Stimulated activated CD8-positive, alpha-beta memory T cell treated with anti-CD3 and anti-CD28 coated beads, Interleukin-12 subunit alpha, Interleukin-12 subunit beta, amount 100 ng/mL, for 4 hours (primary cell): Measurements from ENCODE around the gene MAP3K2.
A peak's percentile ranks its signal among the peaks of the same experiment; 100 is the strongest.

Experiments used
- DNase-seq: peaks from one replicate; pipeline ENCODE4 v3.0.0-alpha.2; 2020; ENCODE audit warnings: low read depth

Gene MAP3K2

DNA sequence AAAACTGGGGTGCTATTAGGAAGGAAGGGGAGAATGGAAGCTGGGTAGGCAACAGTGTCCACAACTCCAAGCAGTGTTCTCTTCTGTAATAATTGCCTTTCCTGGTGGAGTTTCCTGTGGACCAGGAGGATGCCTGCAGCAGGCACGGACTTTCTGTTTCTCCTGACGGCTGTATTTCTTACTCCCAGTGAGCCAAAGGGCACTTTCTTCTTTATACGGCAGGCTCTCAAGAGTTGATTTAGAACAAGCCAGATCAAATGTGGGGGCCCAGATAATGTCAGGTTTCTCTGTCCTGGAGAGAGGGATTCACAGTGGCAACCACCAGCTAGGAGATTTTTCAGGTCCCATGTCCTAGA lies 17.5 kb upstream of the MAP3K2 start:
- no peak for DNase-seq

DNA sequence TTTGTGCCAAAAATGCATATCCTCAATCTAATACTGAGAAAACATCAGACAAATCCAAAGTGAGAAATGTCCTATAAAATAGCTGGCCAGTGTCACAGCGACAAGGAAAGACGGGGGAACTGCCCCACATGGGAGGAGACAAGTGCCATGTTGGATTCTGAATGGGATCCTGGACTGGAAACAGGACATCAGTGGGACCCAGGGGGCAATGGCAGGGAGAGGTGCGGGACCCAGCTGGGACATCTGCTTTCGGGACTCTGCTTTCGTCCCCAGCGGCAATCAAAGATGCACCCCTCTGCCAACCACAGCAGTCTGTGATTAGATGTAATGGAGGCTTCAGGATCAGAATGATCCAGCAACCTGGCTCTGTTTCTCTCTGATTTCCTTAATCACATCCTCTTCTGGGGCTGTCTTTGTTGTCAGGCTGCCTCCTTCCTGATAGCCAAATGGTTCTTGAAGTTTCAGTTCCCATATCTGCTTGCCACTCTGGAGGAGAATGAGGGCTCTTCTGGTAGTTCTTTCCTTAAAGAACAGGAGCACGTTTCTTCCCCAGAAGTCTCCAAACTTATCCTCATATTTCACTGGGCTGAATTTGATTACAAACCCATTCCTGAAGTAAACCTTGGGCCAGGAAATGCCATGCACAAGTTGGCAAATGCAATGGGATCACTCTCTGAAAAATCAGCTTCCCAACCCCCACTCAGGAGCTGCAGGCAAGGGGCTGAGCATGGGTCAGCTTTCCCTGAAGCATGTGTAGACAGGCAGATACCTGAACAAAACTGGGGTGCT lies 16.9 kb upstream of the MAP3K2 start:
- DNase-seq, result no peak

DNA sequence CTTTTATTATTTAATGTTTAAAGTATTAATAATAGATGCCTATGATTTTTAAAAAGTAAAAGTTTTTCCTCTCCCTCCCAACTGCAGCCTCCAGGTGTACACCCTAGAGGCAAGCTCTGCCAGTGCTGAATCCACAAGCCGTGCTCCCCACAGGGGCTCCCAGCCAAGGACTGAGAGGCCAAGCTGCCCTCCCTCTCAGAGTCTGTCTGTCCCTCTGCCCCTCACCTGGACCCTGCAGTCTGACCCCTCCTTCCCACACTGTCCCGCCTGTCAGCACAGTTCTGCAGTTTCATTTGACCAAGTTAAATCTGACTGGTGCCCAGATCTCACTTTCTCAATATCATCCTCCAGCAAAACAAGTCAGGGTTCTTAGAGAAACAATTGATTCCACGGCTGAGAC lies 15.7 kb upstream of the MAP3K2 start:
- DNase-seq, result no peak

DNA sequence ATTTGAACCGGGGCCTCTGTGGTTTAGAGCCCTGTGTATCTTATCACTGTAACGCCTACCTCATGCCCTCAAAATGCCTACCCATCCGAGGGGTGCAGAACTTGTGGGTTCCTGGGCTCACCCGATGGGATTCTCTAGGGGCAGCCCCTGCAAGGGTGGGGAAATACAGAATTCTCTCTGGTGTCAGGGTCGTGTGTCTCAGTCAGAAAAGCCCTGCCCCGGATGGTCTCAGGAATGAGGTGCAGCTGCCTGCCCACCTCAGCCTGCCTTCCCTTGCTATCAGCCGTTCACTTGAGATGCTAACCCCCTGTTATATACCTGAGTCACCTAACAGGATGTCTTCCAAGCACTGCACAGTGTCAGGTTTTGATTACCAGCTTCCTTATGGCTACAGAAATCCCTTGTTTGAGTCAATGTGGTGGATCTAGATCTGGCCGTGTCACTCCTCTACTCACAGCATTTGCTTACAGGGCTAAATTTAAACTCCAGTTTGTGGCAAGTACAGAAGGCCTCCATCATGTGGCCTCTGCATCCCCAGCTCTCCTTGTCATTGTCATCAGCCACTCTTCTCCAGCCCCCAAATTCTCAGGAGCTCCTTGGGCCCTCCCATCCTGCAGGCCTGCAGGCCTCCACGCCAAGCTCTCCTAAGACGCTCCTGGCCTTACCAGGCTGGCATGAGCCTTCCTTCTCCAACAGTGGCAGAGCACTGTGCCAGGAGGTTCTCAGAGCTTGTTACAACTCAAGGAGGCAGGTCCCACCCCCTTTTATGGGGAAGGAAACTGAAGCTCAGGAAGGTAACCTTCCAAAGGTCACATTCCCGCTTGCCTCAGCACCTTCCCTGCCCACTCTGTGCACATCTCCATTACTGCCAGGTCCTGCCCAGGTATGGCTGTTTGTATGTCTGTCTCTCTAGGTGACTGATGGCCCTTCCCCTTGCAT lies 14.3 kb upstream of the MAP3K2 start:
- no peak for DNase-seq

DNA sequence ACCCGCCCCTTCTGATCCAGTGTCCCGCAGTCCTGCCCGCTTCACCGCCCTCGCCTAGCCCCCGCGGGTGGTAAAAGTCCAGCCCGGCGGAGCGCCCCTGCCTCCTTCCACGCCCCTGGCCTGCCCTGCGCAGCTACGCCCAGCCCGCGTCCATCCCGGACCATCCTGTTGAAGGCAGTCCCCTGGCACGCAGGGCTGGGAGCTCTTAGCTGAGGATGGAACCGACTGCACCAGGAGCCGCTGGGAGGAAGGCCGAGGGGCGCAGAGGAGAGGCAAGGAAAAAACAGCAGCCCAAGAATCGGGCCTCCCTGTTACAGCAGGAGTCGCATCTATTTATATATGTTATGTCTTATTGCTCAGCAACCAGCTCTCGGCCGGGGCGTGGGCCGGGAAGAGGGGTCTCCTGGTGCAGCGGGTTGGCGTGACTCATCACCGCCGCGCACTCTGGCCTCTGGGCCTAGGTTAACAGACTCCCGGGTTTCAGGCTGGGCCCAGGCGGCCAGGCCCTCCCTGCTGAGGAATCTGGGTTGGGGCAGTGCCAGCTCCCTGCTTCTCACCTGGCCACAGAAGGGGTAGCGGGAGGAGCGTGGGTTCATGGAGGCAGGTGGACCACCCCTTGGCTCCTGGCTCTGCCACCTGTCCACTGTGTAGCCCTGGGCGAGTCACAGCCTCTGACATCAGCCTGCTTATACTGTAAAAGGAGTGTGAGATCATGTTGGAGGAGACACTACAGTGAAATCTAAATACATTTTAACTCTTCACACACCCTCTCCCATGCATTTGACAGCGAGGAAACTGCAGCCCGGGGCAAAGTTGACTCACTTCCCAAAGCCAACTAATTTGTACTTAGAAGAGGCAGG lies 13.4 kb upstream of the MAP3K2 start:
- no peak for DNase-seq

DNA sequence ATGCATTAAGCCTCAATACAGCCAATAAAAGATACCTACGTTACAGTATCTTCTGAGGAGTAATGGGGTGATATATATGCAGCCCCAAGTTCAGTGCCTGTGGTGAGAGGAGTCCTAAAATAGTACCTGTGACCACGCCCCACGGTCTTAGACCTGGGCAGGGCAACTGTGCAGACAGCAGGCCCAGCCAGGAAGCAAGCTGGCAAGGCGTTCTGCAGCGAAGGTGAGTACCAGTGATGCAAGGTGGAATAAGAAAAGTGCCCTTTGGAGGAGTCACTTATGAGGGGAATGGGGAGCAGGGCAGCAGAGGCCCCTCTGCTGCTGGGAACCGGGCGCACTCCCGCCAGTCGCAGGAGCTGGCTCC lies 12.7 kb upstream of the MAP3K2 start:
- DNase-seq, result no peak

DNA sequence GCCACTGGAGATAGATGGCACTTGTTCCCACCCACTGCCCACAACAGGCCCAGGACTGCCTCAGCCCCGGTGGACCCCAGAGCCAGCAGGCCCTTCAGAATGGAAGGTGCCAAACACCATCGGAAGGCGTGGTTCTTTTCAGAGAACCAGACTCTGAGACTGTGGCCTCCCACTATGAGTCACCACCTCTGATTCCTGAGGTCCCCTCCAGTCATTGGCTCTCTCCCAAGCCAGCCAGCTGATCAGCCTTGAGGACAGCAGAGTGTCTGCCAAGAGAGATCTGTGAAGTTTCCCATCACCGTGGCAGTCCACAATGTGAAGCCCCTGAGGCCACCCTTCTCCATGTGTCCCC lies 10.4 kb upstream of the MAP3K2 start:
- no peak for DNase-seq

DNA sequence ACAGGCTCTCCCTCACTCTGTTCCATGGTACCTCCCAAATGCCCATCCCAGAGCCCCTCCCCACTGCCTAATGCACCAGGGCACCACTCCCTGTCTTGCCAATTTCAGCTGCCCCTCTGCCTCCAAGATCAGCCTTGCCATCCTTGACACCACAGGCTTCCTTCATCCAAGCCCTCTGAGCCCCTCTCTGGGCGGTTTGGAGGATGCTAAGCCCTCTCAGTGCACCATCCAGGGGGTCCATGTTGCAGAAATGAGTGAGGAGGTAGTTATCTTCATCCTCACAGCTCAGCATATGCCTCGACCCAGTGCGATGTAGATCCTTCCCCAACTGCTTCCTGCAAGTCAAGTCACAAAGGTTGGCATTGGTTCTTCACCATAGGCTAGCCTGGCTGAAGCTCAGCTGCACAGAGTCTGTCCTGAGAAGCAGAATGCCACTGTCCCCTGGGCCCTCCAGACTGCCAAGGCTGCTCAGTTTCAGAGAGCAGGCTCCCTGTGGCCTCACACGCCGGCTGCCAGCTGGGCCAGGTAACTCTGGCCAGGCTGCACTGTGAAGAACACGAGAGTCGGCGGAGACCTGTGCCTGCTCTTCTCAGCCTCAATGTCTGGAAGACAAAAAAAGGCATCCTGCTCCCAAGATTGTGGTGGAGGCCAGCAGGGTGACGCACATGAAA lies 9.9 kb upstream of the MAP3K2 start:
- no peak for DNase-seq

DNA sequence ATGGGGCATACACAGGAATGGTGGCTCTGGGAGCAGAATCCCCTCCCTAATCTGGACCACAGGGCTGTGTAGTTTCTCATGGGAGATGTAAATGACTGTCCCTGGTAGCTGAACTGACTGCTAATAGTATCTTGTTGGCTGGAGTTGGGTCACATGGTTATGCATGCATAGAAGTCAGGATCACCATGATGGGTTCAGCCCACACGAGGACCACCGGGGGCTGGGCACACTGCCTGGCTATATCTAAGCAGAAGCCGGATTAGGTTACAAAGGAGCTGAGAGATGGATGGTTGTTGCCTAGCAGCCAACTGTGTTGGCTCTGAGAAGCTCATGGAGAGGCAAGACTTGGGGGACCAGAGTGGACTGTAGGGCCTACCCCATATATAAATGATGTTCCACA lies 6.7 kb upstream of the MAP3K2 start:
- DNase-seq, result no peak

DNA sequence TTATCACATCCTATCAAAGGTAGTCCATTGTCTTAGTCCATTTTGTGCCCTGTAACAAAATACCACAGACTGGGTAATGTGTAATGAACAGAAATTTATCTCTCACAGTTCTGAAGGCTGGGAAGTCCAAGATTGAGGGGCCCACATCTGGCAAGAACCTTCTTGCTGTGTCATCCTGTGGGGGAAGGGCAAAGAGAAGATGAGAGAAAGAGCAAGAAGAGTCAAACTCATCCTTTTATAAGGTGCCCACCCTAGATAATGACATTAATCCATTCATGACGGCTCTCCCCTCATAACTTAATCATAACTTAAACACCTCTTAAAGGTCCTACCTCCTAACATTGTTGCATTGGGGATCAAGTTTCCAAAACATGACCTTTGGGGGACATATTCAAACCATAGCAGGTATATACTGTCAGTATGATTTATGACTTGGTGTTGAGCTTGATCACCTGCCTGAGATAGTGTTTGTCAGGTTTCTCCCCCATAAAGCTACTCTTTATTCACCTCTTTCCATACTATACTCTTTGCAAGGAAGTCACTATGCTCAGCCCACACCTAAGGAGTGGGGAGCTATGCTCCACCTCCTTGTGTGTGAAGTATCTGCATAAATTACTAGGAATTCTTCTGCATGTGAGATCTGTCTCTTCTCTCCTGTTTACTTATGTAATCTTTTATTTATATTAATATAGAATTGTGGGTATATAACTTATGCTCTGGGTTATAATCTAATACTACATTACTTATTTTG lies 5.2 kb upstream of the MAP3K2 start:
- no peak for DNase-seq

DNA sequence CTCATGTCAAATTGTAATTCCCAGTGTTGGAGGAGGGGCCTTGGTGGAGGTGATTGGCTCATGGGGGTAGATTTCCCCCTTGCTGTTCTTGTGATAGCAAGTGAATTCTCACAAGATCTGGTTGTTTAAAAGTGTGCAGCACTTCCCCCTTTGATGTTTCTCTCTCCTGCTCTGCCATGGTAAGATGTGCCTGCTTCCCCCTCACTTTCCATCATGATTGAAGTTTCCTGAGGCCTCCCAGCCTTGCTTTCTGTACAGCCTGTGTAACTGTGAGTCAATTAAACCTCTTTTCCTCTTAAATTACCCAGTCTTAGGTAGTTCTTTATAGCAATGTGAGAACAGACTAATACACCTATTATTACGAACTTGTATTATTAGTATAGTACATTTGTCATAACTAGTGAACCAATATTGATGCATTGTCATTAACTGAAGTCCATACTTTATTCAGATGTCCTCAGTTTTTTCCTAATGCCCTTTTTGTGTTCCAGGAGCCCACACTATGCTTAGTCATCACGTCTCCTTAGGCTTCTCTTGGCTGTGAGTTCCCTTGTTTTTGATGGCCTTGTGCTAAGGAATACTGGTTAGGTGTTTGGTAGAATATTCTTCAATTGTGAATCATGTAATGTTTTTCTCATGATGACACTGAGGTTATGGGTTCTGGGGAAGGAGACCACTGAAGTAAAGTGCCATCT lies 4.5 kb upstream of the MAP3K2 start:
- no peak for DNase-seq

DNA sequence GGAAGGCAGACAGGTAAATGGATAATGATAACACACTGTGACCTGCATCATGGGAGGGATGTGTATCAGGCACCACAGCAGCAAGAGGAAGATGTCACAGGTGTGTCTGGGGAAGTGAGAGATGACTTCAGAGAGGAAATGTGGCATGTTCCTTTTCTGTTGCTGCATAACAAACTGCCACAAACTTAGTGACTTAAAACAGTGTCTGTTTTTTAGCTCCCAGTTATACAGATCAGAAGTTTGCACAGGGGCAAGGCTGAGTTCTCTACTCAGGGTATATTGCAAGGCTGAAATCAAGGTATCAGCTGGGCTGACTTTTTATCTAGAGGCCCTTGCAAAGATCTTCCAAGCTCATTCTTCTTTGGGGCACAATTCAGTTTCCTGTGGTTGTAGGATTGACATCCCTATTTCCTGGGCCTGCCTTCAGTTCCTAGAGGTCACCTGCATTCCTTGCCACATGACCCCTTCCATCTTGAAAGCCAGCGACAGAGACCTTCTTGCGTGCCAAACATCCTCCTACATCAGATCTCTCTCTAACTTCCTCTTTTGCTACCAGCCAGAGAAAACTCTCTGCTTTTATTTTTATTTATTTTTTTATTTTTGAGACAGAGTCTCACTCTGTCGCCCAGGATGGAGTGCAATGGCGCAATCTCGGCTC lies 2.1 kb upstream of the MAP3K2 start:
- DNase-seq, result no peak

DNA sequence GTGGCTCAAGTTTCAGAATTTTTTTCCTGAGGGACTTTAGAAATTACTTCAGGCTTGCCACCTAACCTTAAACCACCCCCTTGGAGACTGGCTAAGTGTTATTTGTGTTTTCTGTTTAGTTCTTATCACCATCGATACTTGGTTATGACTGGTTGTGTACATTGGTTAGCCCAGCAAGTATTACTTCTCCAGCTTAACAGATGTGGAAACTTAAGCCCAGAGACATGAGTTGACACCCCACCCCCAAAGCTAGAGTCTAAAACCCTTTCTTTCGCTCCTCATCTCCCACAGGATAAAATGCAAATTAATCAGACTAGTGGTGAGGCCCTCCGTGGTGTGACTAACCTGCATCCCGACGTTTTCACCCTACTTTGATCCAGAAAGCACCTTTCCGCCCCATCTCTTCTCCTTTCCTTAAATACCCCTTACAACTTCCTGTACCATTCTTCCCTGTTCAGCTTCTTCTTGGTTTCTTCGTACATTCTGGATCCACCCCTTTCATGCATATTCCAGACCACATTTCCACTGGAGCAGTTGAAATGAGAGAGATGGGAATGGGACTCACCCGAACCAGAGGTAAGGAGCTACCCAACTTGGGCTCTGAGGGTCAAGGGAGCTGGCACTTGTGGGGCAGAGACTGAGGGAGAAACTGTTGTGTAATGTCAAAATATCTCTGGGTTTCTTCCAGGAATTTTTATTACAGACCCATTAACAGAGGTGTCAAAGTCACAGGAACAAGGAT lies 819 bp upstream of the MAP3K2 start:
- DNase-seq, result no peak

DNA sequence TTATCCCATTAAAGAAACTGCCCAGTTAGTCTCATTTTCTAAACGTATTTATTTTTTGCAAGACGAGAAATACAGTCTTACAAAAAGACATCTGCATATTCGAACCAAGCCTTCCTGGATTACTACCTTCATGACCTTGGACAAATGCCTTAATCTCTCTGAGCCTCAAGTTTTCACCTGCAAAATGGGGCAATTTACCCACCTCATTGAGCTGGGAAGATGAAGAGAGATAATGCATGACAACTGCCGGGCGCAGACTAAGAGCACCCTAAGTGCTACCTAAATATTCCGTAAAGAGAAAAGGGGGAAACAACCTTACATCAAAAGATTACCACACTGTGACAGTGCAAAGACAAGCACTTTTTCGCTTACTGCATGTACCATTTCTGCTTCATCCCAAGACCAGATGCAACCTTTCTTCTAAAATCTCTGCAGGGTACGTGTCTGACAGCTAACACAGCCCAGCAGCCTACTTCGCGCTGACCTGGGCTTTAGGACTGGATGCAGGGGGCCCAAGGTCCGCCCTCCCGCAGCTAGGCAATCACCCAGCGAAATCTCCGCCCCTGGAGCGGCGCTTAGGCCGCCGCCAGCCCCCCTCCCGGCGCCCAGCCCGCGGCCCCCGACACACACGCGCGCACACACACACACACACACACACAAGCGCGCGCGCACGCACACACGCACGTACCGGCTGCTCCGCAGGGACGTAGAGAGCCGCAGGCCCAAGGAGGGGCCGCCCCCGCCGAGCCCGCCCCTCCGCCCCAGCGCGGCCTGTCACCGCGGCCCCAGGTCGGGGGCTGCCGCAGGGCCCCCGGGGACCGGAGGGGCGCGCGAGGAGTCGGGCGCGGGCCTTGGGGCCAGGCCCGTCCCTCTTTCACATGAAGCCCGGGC lies 766 bp downstream of the MAP3K2 start:
- DNase-seq, result peak; percentile 70

DNA sequence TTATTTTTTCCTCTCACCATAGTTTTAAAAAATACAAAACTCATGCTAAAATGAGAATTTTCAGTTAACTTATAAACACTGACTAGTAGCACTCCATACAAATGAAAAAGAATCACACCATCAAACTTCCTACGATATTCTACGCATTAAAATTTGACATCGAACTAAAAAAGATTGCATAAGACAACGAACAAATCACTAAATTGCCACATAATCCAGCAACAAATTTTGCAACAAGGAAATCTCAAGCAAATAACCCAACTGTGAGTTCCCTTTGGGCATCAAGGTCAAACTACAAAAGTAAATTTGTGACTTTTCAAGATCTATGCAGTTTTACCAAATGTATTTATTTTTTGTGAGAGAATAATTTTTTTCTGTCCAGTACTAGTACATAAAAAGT lies 1.5 kb downstream of the MAP3K2 start:
- no peak for DNase-seq

DNA sequence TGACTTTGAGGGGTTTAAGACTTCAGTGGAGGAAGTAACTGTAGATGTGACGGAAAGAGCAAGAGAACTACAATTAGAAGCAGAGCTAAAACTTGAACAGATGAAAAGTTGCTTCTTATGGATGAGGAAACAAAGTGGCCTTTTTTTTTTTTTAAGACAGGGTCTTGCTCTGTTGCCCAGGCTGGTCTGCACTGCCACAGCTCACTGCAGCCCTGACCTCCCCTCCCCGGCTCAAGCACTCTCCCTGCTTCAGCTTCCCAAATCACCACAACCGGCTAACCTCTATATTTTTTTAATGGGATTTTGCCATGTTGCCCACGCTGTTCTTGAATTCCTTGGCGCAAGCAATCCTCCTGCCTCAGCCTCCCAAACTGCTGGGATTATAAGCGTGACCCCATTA lies 3.2 kb downstream of the MAP3K2 start:
- DNase-seq, result no peak

DNA sequence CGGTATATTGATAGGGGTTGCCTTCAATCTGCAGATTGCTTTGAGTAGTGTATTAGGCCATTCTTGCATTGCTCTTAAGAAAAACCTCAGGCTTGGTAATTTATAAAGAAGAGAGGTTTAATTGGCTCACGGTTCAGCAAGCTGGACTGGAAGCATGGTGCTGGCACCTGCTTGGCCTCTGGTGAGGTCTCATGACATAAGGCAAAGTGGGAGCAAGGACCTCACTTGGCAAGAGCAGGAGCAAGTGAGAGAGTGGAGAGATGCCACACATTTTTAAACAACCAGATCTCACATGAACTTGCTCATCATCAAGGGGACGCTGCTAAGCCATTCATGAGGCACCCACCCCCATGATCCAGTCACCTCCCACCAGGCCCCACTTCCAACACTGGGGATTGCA lies 4.9 kb downstream of the MAP3K2 start:
- no peak for DNase-seq

DNA sequence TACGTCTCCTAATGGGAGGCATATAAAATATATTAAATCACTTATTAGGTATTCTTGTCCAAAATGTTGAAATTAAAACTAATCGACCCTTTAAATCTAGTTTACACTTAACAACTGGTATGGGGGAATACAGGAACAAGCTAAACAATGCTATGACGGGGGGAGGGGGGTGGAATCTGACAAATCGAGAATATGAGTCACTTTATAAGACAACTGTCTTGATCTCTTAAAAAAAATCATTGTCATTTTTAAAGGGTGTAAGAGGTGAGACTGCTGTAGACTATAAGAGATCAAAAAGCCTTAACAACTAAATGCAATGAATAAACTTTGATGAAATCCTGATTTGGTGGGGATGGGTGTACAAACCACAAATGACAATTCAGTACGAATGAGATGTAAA lies 6.0 kb downstream of the MAP3K2 start:
- DNase-seq, result no peak
